T-helper 2 cell treated with Interferon-gamma antibody and Interleukin-4, amounts not matched to agents 5 μg/mL and 100 μg/mL, for 36 hours (primary cell): ENCODE data around the gene CC2D2B.
"Not testable (repeated sequence)": the region's sequence is repeated elsewhere in the genome, so short reads cannot be mapped to it uniquely, and the experiment has no call there.

Source experiments
- DNase-seq: peaks from one replicate; pipeline ENCODE4 v3.0.0; 2021; ENCODE audit warnings: low spot score
- H3K27ac Mint-ChIP-seq: one replicate; pipeline ENCODE4 v1.8.0; 2021; ENCODE audit warnings: mild to moderate bottlenecking, mixed read lengths
- H3K27me3 Mint-ChIP-seq: one replicate; pipeline ENCODE4 v1.8.0; 2021; ENCODE audit warnings: low read depth, mixed read lengths
- H3K36me3 Mint-ChIP-seq: one replicate; pipeline ENCODE4 v1.8.0; 2021; ENCODE audit warnings: low read depth, mixed read lengths
- H3K4me1 Mint-ChIP-seq: one replicate; pipeline ENCODE4 v1.8.0; 2021; ENCODE audit warnings: low read depth, mixed read lengths
- H3K4me3 Mint-ChIP-seq: one replicate; pipeline ENCODE4 v1.8.0; 2022; ENCODE audit warnings: mild to moderate bottlenecking, moderate library complexity, mixed read lengths
- H3K9me3 Mint-ChIP-seq: one replicate; pipeline ENCODE4 v1.8.0; 2021; ENCODE audit warnings: mixed read lengths

The CC2D2B gene

GRCh38 chr10:95880704-95881103 is 27.1 kb upstream of the CC2D2B start:
- H3K4me3 Mint-ChIP-seq: no peak overlapping the region

DNA sequence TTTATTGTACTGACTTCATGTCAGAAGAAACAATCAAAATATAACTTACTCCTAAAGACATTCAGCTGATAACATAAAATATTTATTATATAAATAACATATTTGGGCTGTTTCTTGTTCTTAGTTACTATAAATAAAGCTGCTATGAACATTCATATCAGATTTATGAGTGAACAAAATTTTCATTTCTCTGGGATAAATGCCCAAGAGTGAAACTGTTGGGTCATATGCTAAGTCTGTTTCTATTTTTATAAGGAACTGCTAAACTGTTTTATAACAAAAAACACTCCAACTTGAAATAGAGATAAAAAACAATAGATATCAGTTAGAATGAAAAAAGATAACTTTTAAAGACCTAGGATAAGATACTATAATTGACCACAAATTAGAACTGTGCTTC is 26.5 kb upstream of the CC2D2B start:
- Mint-ChIP-seq H3K27ac (no peak overlapping the region), H3K9me3 (peaks cover 11% of the 10 kb centered on the region), H3K4me3 (no peak overlapping the region), H3K4me1 (peaks cover 13% of the 10 kb centered on the region), H3K36me3 (peaks cover 47% of the 10 kb centered on the region), H3K27me3 (no peaks in the 10 kb centered on the region)
- DNase-seq: no peak

More at GRCh38 chr10:95880704-95881103, 27.1 kb upstream of the CC2D2B start:
- DNase-seq: no peak
- H3K9me3 Mint-ChIP-seq: peaks cover 13% of the 10 kb centered on the region
- H3K27me3 Mint-ChIP-seq: no peaks in the 10 kb centered on the region
- no peak overlapping the region for H3K27ac Mint-ChIP-seq
- H3K36me3 Mint-ChIP-seq: peaks cover 50% of the 10 kb centered on the region
- peaks cover 13% of the 10 kb centered on the region for H3K4me1 Mint-ChIP-seq

DNA sequence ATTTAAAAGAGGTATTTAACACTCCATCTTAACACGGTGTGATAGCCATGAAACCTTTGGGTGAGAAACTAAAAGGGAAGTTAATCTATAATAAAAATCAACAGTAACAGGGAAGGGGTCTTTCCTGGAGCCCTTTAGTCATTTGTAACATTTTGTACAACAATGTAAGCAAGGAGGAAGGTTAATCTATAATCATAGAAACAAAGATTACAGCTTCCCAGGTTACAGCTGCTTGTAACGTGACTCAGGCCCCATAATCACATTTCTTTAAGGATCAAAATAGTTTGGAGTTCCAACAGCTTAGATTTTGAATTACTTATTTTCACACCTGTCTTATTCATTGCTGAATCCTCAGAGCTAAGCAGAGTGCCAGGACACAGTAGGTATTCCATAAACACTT is 17.9 kb upstream of the CC2D2B start:
- H3K9me3 Mint-ChIP-seq: no peaks in the 10 kb centered on the region
- no peaks in the 10 kb centered on the region for H3K27me3 Mint-ChIP-seq
- H3K36me3 Mint-ChIP-seq: peaks cover 52% of the 10 kb centered on the region
- H3K4me3 Mint-ChIP-seq: no peak overlapping the region
- no peak for DNase-seq
- peaks cover 8% of the 10 kb centered on the region for H3K4me1 Mint-ChIP-seq
- no peak overlapping the region for H3K27ac Mint-ChIP-seq

DNA sequence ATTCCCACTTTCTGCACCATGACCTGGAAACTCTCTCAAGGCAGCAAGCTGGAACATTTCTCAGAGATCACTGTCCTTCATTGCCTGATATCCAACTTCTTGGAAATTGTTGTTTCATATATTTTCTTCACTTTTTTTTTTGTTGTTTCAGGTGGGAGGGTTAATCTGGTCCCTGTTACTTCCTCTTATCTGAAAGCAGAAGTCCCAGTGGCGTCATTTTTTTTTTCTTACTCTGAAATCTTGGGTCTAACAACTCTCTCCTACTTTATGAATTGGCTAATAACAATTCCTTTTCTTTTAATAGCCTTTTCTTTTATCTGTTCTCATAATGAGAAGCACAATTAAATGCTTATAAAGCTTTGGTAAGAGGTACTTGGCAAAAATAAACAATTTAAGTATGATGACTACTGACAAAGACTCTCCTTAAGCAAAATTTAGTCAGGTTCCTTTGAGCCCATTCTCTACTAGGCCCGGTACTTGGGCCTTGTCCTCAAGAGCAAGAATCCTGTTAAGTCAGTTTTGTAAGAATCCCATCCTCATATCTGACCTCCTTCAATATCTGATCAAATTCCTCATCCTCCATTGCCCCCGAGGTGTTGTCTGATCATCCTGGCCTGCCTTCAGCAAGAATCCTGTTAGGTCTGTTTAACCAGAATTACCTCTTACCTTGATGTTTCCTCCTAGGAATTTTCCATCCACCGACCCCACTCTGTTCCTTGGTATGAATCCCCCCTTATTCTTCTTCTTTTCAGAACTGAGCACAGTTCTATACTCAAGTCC is 11.5 kb upstream of the CC2D2B start:
- H3K36me3 Mint-ChIP-seq: peaks cover 64% of the 10 kb centered on the region

GRCh38 chr10:95905897-95906580 is 1.7 kb upstream of the CC2D2B start:
- not testable (repeated sequence) for H3K27ac Mint-ChIP-seq, H3K9me3 Mint-ChIP-seq, DNase-seq
- Mint-ChIP-seq H3K4me3 (peak overlapping the region; percentile 44), H3K4me1 (peaks cover 23% of the 10 kb centered on the region), H3K36me3 (peaks cover 12% of the 10 kb centered on the region), H3K27me3 (peaks cover 11% of the 10 kb centered on the region)

More for the DNA sequence above, 11.5 kb upstream of the CC2D2B start:
- Mint-ChIP-seq H3K4me1 (peaks cover 4% of the 10 kb centered on the region), H3K27ac (no peak overlapping the region), H3K4me3 (no peak overlapping the region), H3K9me3 (no peaks in the 10 kb centered on the region), H3K27me3 (no peaks in the 10 kb centered on the region)
- no peak for DNase-seq

DNA sequence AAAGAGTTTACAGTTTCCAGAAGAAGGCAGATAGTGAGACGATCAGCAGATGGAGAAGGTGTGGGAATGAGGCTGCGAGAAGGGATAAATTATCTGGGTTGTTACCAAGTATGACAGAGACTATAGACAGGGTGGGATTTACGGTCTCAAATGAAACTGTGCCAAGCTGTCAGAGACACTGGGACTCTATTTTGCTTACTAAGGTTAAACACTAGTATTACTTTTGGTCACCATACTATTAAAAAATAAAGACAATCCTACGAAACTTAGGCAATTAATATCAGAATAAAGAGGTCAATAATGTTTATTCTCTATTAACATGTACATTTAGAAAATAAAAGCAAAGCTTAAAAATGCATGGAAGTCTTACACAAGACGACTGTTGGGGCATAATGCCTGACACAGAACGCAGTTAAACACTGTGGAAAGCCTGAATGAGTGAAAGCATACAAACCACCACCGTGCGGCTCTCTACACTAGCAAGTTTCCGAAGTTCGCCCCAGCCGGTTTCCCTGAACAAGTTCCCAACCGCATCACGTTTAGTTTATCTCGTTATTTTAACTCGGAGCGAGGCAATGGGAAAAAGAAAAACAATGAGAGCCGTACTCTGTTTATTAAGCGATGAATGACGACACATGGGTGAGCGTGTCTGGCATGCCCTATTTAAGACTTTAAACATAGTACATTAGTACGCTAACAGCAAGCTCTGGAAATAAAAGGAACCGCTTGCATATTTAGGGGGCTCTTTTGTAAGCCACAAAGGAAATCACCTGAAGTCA is 909 bp upstream of the CC2D2B start:
- Mint-ChIP-seq H3K36me3 (peaks cover 9% of the 10 kb centered on the region), H3K4me1 (peaks cover 23% of the 10 kb centered on the region), H3K27me3 (peaks cover 13% of the 10 kb centered on the region), H3K9me3 (no peaks in the 10 kb centered on the region), H3K4me3 (peak overlapping the region; percentile 92), H3K27ac (peak overlapping the region; percentile 77)
- peak; percentile 47 for DNase-seq

DNA sequence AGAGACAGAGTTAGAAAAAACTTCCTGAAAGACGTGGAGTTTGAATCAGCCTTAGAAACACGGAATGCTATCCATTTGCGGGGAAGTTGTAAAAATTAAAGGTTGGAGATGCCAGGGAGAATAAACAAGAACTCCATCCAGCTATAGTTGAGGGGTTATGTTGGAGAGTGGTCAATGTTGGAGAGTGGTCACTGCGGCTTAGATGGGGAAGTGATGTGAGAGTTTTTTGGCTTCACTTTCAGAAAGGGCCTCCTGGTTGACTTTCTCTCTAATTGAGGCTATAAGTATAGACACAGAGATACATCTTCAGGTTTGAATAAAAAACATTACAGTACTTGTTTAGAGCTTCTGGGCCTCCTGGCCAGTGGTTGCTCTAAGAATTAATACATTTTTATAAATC is 675 bp downstream of the CC2D2B start:
- peak overlapping the region; percentile 92 for H3K4me3 Mint-ChIP-seq
- no peak overlapping the region for H3K27ac Mint-ChIP-seq

DNA sequence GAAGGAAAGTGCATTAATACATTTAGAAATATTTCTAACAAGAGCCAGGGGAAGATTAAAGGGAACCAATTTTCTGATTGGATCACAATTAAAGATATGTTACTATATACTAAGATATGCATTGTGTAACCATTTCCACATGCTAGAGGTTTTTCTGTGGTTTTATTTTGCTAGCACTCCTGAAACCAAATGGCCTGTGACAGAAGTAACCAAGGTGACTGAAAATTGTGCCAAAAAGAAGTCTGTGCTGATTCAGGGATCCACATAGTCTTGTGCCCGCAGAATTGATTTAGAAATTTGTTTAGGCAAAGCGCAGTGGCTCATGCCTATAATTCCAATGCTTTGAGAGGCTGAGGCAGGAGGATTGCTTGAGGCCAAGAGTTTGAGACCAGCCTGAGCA is 1.8 kb downstream of the CC2D2B start:
- H3K27ac Mint-ChIP-seq: no peak overlapping the region
- no peak for DNase-seq
- H3K4me3 Mint-ChIP-seq: no peak overlapping the region
- peaks cover 32% of the 10 kb centered on the region for H3K27me3 Mint-ChIP-seq
- no peaks in the 10 kb centered on the region for H3K9me3 Mint-ChIP-seq
- peaks cover 20% of the 10 kb centered on the region for H3K4me1 Mint-ChIP-seq
- H3K36me3 Mint-ChIP-seq: peaks cover 9% of the 10 kb centered on the region

More for the DNA sequence above, 675 bp downstream of the CC2D2B start:
- Mint-ChIP-seq H3K27me3 (peaks cover 23% of the 10 kb centered on the region), H3K4me1 (peaks cover 20% of the 10 kb centered on the region), H3K36me3 (peaks cover 9% of the 10 kb centered on the region), H3K9me3 (no peaks in the 10 kb centered on the region)
- no peak for DNase-seq

DNA sequence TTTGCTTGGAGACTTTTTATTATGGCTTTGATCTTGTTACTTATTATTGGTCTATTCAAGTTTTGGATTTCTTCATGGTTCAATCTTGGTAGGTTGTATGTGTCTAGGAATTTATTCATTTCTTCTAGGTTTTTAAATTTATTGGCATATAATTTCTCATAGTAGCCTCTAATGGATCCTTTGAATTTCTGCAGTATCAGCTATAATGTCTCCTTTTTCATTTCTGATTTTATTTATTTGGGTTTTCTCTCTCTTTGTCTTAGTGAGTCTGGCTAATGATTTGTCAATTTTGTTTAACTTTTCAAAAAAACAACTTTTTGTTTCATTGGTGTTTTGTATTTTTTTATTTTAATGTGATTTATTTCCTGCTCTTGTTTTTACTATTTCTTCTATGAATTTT is 8.3 kb downstream of the CC2D2B start:
- not testable (repeated sequence) for DNase-seq, H3K27ac Mint-ChIP-seq, H3K4me1 Mint-ChIP-seq, H3K4me3 Mint-ChIP-seq, H3K9me3 Mint-ChIP-seq, H3K36me3 Mint-ChIP-seq
- peaks cover 40% of the 10 kb centered on the region for H3K27me3 Mint-ChIP-seq

DNA sequence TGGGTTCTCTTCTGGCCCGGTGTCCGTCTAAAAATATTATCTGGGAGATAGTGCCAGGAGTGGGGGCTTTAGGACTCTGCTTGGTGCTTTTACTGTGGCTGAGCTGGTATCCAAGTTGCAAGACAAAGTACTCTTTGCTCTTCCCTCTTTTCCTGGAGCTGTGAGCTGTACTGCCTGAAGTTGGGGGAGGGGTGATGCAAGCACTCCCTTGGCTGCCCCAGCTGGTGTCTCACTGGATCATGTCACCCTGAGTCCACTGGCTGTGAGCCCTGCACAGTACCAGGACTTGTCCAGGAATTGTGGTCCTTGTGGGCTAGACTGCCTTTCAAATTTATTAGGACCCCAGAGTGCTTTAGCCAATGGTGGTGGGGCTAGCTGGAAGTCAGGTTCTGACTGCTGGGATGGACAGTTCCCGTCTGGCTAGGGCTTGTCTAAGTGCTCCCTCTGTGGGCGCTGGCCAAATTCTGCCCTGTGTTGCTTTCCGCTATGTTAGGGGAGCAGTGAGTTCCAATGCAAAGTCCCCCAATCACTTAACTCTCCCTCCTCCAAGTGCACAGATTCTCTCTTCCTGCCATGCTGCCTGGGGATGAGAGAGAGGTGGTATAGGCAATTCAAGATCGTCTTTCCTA is 13.1 kb downstream of the CC2D2B start:
- no peak overlapping the region for H3K4me3 Mint-ChIP-seq
- H3K9me3 Mint-ChIP-seq: no peaks in the 10 kb centered on the region
- H3K4me1 Mint-ChIP-seq: no peaks in the 10 kb centered on the region
- no peak overlapping the region for H3K27ac Mint-ChIP-seq
- peaks cover 18% of the 10 kb centered on the region for H3K27me3 Mint-ChIP-seq
- DNase-seq: no peak
- H3K36me3 Mint-ChIP-seq: no peaks in the 10 kb centered on the region

- Mint-ChIP-seq H3K27me3 (peaks cover 28% of the 10 kb centered on the region), H3K4me1 (no peaks in the 10 kb centered on the region), H3K27ac (no peak overlapping the region), H3K4me3 (no peak overlapping the region), H3K9me3 (no peaks in the 10 kb centered on the region), H3K36me3 (no peaks in the 10 kb centered on the region)
- DNase-seq: no peak
Measured at GRCh38 chr10:95925033-95925432, 17.3 kb downstream of the CC2D2B start.

- DNase-seq: no peak
- H3K27me3 Mint-ChIP-seq: peaks cover 18% of the 10 kb centered on the region
- H3K4me1 Mint-ChIP-seq: peaks cover 10% of the 10 kb centered on the region
- no peak overlapping the region for H3K4me3 Mint-ChIP-seq
- H3K9me3 Mint-ChIP-seq: peaks cover 11% of the 10 kb centered on the region
- peaks cover 8% of the 10 kb centered on the region for H3K36me3 Mint-ChIP-seq
- H3K27ac Mint-ChIP-seq: no peak overlapping the region
Measured at GRCh38 chr10:95935429-95935828, 27.7 kb downstream of the CC2D2B start.

DNA sequence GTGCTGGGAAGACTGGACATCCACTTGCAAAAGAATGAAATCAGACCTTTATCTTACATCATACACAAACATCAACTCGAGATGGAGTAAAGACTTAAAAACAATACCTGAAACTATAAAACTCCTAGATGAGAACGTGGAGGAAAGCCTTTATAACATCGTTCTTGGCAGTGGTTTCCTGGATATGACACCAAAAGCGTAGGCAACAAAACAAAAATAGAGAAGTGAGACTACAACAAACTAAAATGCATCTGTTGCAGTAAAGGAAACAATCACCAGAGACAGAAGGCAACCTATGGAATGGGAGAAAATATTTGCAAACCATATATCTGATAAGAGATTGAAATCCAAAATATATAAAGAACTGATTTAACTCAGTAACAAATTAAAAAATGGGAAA is 33.3 kb downstream of the CC2D2B start:
- peaks cover 19% of the 10 kb centered on the region for H3K27me3 Mint-ChIP-seq
- no peak overlapping the region for H3K4me3 Mint-ChIP-seq
- no peak overlapping the region for H3K27ac Mint-ChIP-seq
- peaks cover 21% of the 10 kb centered on the region for H3K9me3 Mint-ChIP-seq
- H3K4me1 Mint-ChIP-seq: peaks cover 3% of the 10 kb centered on the region
- peaks cover 9% of the 10 kb centered on the region for H3K36me3 Mint-ChIP-seq
- no peak for DNase-seq
